ENCODE data around the gene NUP54.

DNA sequence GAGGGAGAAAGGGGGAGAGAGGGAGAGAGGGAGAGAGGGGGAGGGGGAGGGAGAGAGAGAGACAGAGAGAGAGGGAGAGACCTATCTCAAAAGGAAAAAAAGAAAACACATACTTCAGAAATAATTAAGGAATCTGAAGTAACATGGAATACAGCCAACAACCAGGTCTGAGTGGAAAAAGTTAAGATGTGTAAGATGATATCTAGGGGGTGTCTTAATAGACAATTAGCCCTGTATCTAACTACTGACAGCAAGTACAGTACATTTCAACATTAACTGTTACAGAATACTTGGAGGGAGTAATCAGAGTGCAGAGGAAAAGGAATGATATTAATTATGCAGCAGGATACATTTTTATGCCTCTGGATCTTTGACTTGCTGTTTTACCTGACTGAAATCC is 22.4 kb downstream of the NUP54 start:
- TF ChIP-seq, protein P1, sequence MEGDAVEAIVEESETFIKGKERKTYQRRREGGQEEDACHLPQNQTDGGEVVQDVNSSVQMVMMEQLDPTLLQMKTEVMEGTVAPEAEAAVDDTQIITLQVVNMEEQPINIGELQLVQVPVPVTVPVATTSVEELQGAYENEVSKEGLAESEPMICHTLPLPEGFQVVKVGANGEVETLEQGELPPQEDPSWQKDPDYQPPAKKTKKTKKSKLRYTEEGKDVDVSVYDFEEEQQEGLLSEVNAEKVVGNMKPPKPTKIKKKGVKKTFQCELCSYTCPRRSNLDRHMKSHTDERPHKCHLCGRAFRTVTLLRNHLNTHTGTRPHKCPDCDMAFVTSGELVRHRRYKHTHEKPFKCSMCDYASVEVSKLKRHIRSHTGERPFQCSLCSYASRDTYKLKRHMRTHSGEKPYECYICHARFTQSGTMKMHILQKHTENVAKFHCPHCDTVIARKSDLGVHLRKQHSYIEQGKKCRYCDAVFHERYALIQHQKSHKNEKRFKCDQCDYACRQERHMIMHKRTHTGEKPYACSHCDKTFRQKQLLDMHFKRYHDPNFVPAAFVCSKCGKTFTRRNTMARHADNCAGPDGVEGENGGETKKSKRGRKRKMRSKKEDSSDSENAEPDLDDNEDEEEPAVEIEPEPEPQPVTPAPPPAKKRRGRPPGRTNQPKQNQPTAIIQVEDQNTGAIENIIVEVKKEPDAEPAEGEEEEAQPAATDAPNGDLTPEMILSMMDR (IDR thresholded peaks at IDR 0.05), result no peak
- no peak for TF ChIP-seq POLR2A (IDR thresholded peaks at IDR 0.05)
